Measurements from ENCODE around the gene KBTBD8.

Gene KBTBD8

GRCh38 chr3:67034371-67034770 is 36.3 kb downstream of the KBTBD8 start:
- DNase-seq (ENCODE audit: low read depth in 2 of 2): peak; percentile 47 to 50

DNA sequence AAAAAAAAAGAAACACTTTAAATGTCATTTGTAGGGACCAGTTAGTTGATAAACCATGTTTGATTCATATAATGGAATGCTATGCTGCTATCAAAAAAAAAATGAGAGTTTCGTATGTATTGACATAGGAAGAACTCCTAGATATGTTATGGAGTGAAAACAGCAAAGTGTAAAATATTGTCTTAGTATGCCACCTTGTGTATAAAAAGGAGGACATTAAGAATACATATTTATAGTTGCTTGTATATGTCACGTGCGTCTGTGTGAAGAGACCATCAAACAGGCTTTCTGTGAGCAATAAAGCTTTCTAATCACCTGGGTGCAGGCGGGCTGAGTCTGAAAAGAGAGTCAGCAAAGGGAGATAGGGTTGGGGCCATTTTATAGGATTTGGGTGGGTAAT is 39.5 kb downstream of the KBTBD8 start:
- DNase-seq (ENCODE audit: low read depth in 2 of 2): no peak

DNA sequence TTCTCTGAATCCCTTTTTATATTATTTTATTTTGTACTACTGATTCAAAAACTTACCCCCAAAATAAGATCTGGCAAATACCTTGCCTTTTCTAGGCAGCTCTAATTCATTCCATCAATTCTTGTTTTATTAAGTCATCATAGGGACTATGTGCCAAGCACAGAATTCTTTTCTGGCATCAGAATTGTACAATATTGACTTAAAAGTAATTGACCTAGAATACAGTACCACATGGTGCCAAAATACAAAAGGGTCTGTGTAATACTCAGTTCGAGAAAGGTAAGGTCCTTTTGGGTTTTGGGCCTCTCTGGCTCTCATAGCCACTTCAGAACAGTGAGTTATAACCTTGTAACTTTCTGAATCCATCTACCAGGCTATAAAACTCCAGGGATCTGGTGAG is 46.2 kb downstream of the KBTBD8 start:
- peak in 1 of 2 experiments; percentile 8 for DNase-seq (ENCODE audit: low read depth in 2 of 2)

GRCh38 chr3:67044955-67045354 is 46.8 kb downstream of the KBTBD8 start:
- DNase-seq (ENCODE audit: low read depth in 2 of 2): no peak

- no peak for DNase-seq (ENCODE audit: low read depth in 2 of 2)
Observed at GRCh38 chr3:67045711-67046465, 47.8 kb downstream of the KBTBD8 start.

DNA sequence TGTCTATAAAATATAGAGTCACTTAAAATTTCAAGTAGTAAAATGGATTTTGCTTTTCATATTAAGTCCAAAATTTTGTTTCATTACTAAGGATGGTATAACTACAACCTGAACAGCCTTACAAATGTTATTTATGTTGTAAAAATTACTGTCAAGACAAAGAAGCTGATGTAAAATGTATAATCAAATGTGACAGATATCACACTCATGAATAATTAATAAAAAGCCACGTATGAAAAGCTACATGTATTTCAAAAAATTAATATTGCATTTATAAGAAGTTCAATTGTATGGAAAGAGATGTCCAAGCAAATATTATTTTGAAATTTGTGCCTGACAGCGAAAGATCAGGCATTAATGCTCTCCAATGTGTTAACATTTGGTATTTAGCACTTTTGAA is 48.9 kb downstream of the KBTBD8 start:
- no peak for DNase-seq (ENCODE audit: low read depth in 2 of 2)

DNA sequence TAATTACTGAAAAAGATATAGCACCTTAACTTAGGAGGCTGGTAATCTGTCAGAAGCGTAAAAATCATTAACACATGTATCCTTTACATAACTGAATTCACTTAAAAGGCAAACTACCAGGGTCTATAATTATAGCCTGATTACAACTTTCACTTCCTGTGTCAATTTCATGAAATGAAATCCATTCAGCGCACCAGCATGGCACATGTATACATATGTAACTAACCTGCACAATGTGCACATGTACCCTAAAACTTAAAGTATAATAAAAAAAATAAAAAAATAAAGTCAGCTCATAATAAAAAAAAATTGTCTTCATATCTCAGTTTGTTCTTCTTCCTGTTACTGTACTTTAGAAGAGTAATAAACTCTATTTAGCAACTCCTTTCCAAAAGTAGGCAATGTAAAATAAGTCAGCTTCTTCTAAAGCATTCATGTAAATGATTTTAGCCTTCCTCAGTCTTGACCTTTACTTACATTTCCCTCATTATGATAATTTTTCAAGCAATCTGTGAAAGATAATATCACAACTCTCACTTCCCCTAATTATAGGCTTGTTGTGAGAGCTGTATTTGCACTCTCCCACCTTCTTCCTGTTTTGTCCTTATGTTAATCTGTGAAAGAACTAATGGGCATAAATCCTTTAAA is 50.1 kb downstream of the KBTBD8 start:
- DNase-seq (ENCODE audit: low read depth in 2 of 2): no peak

- DNase-seq (ENCODE audit: low read depth in 2 of 2): no peak
Observed at GRCh38 chr3:67048715-67049074, 50.6 kb downstream of the KBTBD8 start.

DNA sequence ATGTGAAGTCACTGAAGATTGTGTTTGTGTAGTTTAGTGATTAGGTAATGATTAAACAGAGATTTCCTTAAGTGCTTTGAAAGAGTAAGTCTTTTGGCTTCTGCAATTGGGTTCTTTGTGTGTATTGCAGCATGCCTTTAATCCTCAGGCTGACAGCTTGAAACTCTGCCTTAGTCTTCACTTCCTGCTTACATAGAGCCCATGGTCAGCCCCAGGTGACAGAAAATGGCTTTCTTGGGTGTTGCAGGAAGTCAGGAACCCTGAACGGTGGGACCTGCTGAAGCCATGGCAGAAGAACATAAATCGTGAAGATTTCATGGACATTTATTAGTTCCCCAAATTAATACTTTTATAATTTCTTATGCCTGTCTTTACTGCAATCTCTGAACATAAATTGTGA is 61.3 kb downstream of the KBTBD8 start:
- no peak for DNase-seq (ENCODE audit: low read depth in 2 of 2)

All from fibroblast of skin of left quadriceps (primary cell).